Skin epidermis (tissue), 12 donors: ENCODE measurements around the gene TEX11.

ENCODE experiments used
- H3K27ac ChIP-seq, 21 experiments: fragments of 200-600 bp; sonication (generic) in 11 of 21; one replicate each; pipeline ENCODE4 v1.5.0; 2020; ENCODE audit warnings: mild to moderate bottlenecking in 3 of 21, inconsistent platforms in 2 of 21, moderate library complexity in 2 of 21
- H3K4me3 ChIP-seq, 7 experiments: fragments of 200-600 bp; sonication (generic) in 2 of 7; one replicate each; pipeline ENCODE4 v1.5.0; 2020; ENCODE audit warnings: inconsistent platforms in 2 of 7, mild to moderate bottlenecking in 2 of 7, moderate library complexity in 1 of 7

The TEX11 gene

GRCh38 chrX:70508296-70508911 lies 400.1 kb downstream of the TEX11 start:
- no peak overlapping the region for H3K4me3 ChIP-seq

GRCh38 chrX:70505451-70505841 lies 403.1 kb downstream of the TEX11 start:
- no peak overlapping the region for H3K4me3 ChIP-seq

More at GRCh38 chrX:70508296-70508911, 400.1 kb downstream of the TEX11 start:
- H3K27ac ChIP-seq = no peak overlapping the region

GRCh38 chrX:70504772-70505450 lies 403.6 kb downstream of the TEX11 start:
- no peak overlapping the region for H3K4me3 ChIP-seq
- no peak overlapping the region for H3K27ac ChIP-seq

More at GRCh38 chrX:70505451-70505841, 403.1 kb downstream of the TEX11 start:
- H3K27ac ChIP-seq = no peak overlapping the region

- H3K27ac ChIP-seq = no peak overlapping the region
- H3K4me3 ChIP-seq = no peak overlapping the region
Measured at GRCh38 chrX:70500826-70501225, 407.7 kb downstream of the TEX11 start.

- no peak overlapping the region for H3K27ac ChIP-seq
- H3K4me3 ChIP-seq = no peak overlapping the region
Measured at GRCh38 chrX:70498129-70498528, 410.4 kb downstream of the TEX11 start.

- Histone ChIP-seq H3K4me3 (no peak overlapping the region), H3K27ac (no peak overlapping the region)
Measured at GRCh38 chrX:70497026-70497425, 411.5 kb downstream of the TEX11 start.

GRCh38 chrX:70496491-70496890 lies 412.0 kb downstream of the TEX11 start:
- Histone ChIP-seq H3K4me3 (no peak overlapping the region), H3K27ac (no peak overlapping the region)

- Histone ChIP-seq H3K27ac (no peak overlapping the region), H3K4me3 (no peak overlapping the region)
Measured at GRCh38 chrX:70494441-70494840, 414.1 kb downstream of the TEX11 start.

- no peak overlapping the region for H3K27ac ChIP-seq
- no peak overlapping the region for H3K4me3 ChIP-seq
Measured at GRCh38 chrX:70488856-70489255, 419.7 kb downstream of the TEX11 start.

GRCh38 chrX:70485466-70485865 lies 423.0 kb downstream of the TEX11 start:
- Histone ChIP-seq H3K4me3 (no peak overlapping the region), H3K27ac (no peak overlapping the region)

- H3K4me3 ChIP-seq = no peak overlapping the region
- no peak overlapping the region for H3K27ac ChIP-seq
Measured at GRCh38 chrX:70482300-70482699, 426.2 kb downstream of the TEX11 start.

GRCh38 chrX:70481471-70482270 lies 426.8 kb downstream of the TEX11 start:
- H3K4me3 ChIP-seq = no peak overlapping the region
- H3K27ac ChIP-seq = no peak overlapping the region

- no peak overlapping the region for H3K4me3 ChIP-seq
- H3K27ac ChIP-seq = no peak overlapping the region
Measured at GRCh38 chrX:70480660-70481018, 427.9 kb downstream of the TEX11 start.

GRCh38 chrX:70479922-70480659 lies 428.4 kb downstream of the TEX11 start:
- Histone ChIP-seq H3K27ac (no peak overlapping the region), H3K4me3 (no peak overlapping the region)

- Histone ChIP-seq H3K27ac (peak overlapping the region in 2 of 21 experiments; percentile 1 to 44), H3K4me3 (no peak overlapping the region)
Measured at GRCh38 chrX:70479247-70479921, 429.1 kb downstream of the TEX11 start.
